Esophagus muscularis mucosa (tissue), 3 donors: ENCODE data around the gene ARHGAP31.

Experiments
- POLR2A ChIP-seq: fragments of 450-650 bp; IDR thresholded peaks from one replicate; pipeline ENCODE4 v1.6.1; 2017; ENCODE audit warnings: antibody characterized with exemption, moderate library complexity, mild to moderate bottlenecking, low read depth
- POLR2AphosphoS5 ChIP-seq, 2 donors: sonication (generic); formaldehyde crosslinking; IDR thresholded peaks; one replicate each; pipeline ENCODE4 v1.6.1; 2017; ENCODE audit warnings: antibody characterized with exemption in 2 of 2
- TF ChIP-seq, protein P1 (sequence below), 3 experiments: fragments of 200-600 bp in 2 of 3; fragments of 450-650 bp in 1 of 3; sonication (generic) in 2 of 3; IDR thresholded peaks; one replicate each; pipeline ENCODE4 v1.5.1; 2017 to 2019; ENCODE audit warnings: antibody characterized with exemption in 3 of 3, mild to moderate bottlenecking in 2 of 3, moderate library complexity in 1 of 3

DNA sequence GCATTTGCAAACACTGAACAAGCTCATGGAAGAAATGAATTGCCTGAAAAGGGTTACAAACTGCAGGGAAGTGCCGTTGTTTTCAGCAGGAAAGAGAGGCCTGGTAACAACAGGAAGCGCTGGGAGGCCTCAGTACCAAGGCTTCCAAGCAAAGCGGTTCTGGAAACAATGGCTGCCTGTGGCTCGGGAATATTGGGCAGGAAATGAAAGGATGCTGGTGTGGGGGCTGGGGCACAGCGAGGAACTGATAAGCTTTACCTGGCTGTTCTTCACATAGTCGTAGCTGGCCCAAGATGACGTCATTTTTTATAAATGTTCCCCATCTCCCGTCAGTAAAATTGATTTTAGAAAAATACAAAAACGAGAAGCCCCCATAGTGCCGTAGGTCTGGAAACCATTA, 55.9 kb downstream of the ARHGAP31 start:
- TF ChIP-seq, protein P1, sequence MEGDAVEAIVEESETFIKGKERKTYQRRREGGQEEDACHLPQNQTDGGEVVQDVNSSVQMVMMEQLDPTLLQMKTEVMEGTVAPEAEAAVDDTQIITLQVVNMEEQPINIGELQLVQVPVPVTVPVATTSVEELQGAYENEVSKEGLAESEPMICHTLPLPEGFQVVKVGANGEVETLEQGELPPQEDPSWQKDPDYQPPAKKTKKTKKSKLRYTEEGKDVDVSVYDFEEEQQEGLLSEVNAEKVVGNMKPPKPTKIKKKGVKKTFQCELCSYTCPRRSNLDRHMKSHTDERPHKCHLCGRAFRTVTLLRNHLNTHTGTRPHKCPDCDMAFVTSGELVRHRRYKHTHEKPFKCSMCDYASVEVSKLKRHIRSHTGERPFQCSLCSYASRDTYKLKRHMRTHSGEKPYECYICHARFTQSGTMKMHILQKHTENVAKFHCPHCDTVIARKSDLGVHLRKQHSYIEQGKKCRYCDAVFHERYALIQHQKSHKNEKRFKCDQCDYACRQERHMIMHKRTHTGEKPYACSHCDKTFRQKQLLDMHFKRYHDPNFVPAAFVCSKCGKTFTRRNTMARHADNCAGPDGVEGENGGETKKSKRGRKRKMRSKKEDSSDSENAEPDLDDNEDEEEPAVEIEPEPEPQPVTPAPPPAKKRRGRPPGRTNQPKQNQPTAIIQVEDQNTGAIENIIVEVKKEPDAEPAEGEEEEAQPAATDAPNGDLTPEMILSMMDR (IDR thresholded peaks at IDR 0.05), result no peak
- TF ChIP-seq POLR2A, result no peak
- TF ChIP-seq POLR2AphosphoS5 (IDR thresholded peaks at IDR 0.05), result peak in 1 of 2 donors; percentile 58
